KMS-11 (cell line): ENCODE results near the gene CMPK1.

ENCODE experiments used
- H2AFZ ChIP-seq: fragments of 200-600 bp; sonication (generic); 2 replicates; pipeline ENCODE4 v1.6.1; 2016; ENCODE audit warnings: antibody characterized with exemption, mixed run types, low read depth
- H3K27ac ChIP-seq: fragments of 200-600 bp; sonication (generic); 2 replicates; pipeline ENCODE4 v1.6.1; 2016; ENCODE audit warnings: mild to moderate bottlenecking, mixed run types
- H3K27me3 ChIP-seq: fragments of 200-600 bp; sonication (generic); 2 replicates; pipeline ENCODE4 v1.6.1; 2017; ENCODE audit warnings: mild to moderate bottlenecking, low read depth, mixed run types, moderate library complexity; ENCODE audit not compliant: insufficient read depth
- H3K36me3 ChIP-seq: fragments of 200-600 bp; sonication (generic); 2 replicates; pipeline ENCODE4 v1.6.1; 2017; ENCODE audit warnings: mild to moderate bottlenecking, mixed run types; ENCODE audit not compliant: insufficient read depth
- H3K4me1 ChIP-seq: fragments of 200-600 bp; sonication (generic); 2 replicates; pipeline ENCODE4 v1.6.1; 2016; ENCODE audit warnings: mild to moderate bottlenecking, low read depth, mixed run types; ENCODE audit not compliant: poor library complexity, severe bottlenecking
- H3K4me2 ChIP-seq: fragments of 200-600 bp; sonication (generic); 2 replicates; pipeline ENCODE4 v1.7.0; 2016; ENCODE audit warnings: mild to moderate bottlenecking, mixed run types
- H3K4me3 ChIP-seq: fragments of 200-600 bp; sonication (generic); IDR thresholded peaks from 2 replicates; pipeline ENCODE4 v1.6.1; 2017; ENCODE audit warnings: low read depth, low read length, mixed read lengths; ENCODE audit not compliant: insufficient read depth
- H3K79me2 ChIP-seq: fragments of 200-600 bp; sonication (generic); 2 replicates; pipeline ENCODE4 v1.6.1; 2016; ENCODE audit warnings: low read depth, mixed run types; ENCODE audit not compliant: insufficient read depth
- H3K9ac ChIP-seq: fragments of 200-600 bp; sonication (generic); 2 replicates; pipeline ENCODE4 v1.6.1; 2016; ENCODE audit warnings: mild to moderate bottlenecking, mixed run types
- H4K20me1 ChIP-seq: fragments of 200-600 bp; sonication (generic); 2 replicates; pipeline ENCODE4 v1.6.1; 2016; ENCODE audit warnings: mild to moderate bottlenecking, mixed run types; ENCODE audit not compliant: insufficient read depth
- TF ChIP-seq, protein P1 (sequence below): fragments of 200-600 bp; sonication (generic); conservative IDR thresholded peaks from 2 replicates; pipeline ENCODE4 v1.6.1; 2017; ENCODE audit warnings: low read depth, mild to moderate bottlenecking, antibody characterized with exemption, low read length, moderate library complexity, mixed read lengths

The CMPK1 gene

DNA sequence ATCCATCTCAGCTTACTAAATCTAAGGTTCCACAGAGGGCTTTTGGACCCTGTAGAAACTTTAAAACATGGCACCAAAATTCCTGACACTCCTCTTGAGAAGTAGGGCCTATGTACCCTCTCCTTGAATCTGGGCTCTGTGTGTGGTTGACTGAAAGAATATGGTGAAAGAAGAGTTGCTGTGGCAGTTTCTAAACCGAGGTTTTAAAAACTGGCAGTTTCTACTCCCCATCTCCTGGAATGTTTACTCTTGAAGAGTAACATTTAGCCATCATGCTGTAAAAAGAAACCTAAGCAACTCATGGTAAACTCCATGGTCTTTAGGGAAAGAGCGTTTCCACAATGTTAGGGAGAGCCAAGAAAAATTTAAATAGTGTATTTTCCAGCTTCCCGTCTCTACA, 4.6 kb upstream of the CMPK1 start:
- Histone ChIP-seq H3K9ac (no peak overlapping the region), H3K27ac (no peak overlapping the region), H3K27me3 (no peaks in the 10 kb centered on the region), H3K4me1 (peaks cover 11% of the 10 kb centered on the region), H3K36me3 (no peaks in the 10 kb centered on the region), H3K4me2 (no peak overlapping the region), H3K79me2 (no peaks in the 10 kb centered on the region), H4K20me1 (no peaks in the 10 kb centered on the region), H2AFZ (no peak overlapping the region), H3K4me3 (no peak overlapping the region)
- TF ChIP-seq, protein P1, sequence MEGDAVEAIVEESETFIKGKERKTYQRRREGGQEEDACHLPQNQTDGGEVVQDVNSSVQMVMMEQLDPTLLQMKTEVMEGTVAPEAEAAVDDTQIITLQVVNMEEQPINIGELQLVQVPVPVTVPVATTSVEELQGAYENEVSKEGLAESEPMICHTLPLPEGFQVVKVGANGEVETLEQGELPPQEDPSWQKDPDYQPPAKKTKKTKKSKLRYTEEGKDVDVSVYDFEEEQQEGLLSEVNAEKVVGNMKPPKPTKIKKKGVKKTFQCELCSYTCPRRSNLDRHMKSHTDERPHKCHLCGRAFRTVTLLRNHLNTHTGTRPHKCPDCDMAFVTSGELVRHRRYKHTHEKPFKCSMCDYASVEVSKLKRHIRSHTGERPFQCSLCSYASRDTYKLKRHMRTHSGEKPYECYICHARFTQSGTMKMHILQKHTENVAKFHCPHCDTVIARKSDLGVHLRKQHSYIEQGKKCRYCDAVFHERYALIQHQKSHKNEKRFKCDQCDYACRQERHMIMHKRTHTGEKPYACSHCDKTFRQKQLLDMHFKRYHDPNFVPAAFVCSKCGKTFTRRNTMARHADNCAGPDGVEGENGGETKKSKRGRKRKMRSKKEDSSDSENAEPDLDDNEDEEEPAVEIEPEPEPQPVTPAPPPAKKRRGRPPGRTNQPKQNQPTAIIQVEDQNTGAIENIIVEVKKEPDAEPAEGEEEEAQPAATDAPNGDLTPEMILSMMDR = no peak

- H4K20me1 ChIP-seq = no peaks in the 10 kb centered on the region
- peaks cover 8% of the 10 kb centered on the region for H3K79me2 ChIP-seq
- peaks cover 13% of the 10 kb centered on the region for H3K4me1 ChIP-seq
- no peaks in the 10 kb centered on the region for H3K27me3 ChIP-seq
- TF ChIP-seq, protein P1 = no peak
- H3K27ac ChIP-seq = no peak overlapping the region
- H2AFZ ChIP-seq = no peak overlapping the region
- H3K4me2 ChIP-seq = no peak overlapping the region
- H3K36me3 ChIP-seq = no peaks in the 10 kb centered on the region
- H3K9ac ChIP-seq = no peak overlapping the region
- H3K4me3 ChIP-seq = no peak overlapping the region
Observed at GRCh38 chr1:47330212-47330611, 3.4 kb upstream of the CMPK1 start.

DNA sequence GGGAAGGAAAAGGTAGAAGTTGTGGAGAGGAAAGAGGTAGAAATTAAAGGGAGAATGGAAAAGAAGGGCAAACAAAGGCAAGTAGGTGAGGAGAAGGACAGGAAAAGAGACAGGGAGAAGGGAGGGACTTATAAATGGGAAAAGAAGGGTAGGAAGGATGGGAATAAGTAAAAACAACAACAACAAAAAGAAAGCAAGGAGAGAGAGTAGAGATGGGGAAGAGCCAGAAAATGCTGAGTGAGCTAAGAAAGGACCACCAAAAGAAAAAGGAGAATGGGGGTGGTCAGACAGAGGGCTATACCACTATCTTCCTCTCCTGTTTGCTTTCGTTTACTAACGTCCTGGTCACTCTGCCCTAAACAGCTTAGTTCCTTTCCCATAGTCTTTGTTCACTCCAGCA, 1.7 kb upstream of the CMPK1 start:
- H3K27ac ChIP-seq = no peak overlapping the region
- no peak overlapping the region for H3K9ac ChIP-seq
- peak overlapping the region; percentile 77; the same call in 1 of the 2 replicates for H3K4me2 ChIP-seq

GRCh38 chr1:47332779-47333577, 612 bp upstream of the CMPK1 start:
- TF ChIP-seq, protein P1 = no peak
- Histone ChIP-seq H2AFZ (peak overlapping the region; percentile 82), H4K20me1 (no peaks in the 10 kb centered on the region)

More for the DNA sequence above, 1.7 kb upstream of the CMPK1 start:
- Histone ChIP-seq H4K20me1 (no peaks in the 10 kb centered on the region), H2AFZ (peak overlapping the region; percentile 82; the same call in 1 of the 2 replicates), H3K27me3 (no peaks in the 10 kb centered on the region), H3K79me2 (peaks cover 24% of the 10 kb centered on the region), H3K4me1 (peaks cover 28% of the 10 kb centered on the region), H3K4me3 (no peak overlapping the region), H3K36me3 (no peaks in the 10 kb centered on the region)
- TF ChIP-seq, protein P1 = no peak

More at GRCh38 chr1:47332779-47333577, 612 bp upstream of the CMPK1 start:
- H3K4me3 ChIP-seq = peak overlapping the region; percentile 59
- no peaks in the 10 kb centered on the region for H3K27me3 ChIP-seq
- H3K4me2 ChIP-seq = peak overlapping the region; percentile 77
- H3K4me1 ChIP-seq = peaks cover 28% of the 10 kb centered on the region
- H3K9ac ChIP-seq = peak overlapping the region; percentile 86
- peaks cover 35% of the 10 kb centered on the region for H3K79me2 ChIP-seq
- peak overlapping the region; percentile 88 for H3K27ac ChIP-seq
- H3K36me3 ChIP-seq = no peaks in the 10 kb centered on the region
